Globus pallidus (tissue), 1 donor: Measurements from ENCODE around the gene HSDL2.
"Not testable (repeated sequence)": the region's sequence is repeated elsewhere in the genome, so short reads cannot be mapped to it uniquely, and the experiment has no call there.

Experiments used
- DNase-seq: peaks from one replicate; pipeline ENCODE4 v3.0.0-alpha.2; 2015; ENCODE audit warnings: low spot score

The HSDL2 gene

GRCh38 chr9:112380102-112380824 lies at the start of gene HSDL2:
Gene HSDL2 (plus strand): TSS chr9:112380108. CDS start chr9:112380164, 56 bp downstream.
- DNase-seq: peak; percentile 17

GRCh38 chr9:112331674-112331952 lies 48.3 kb upstream of the HSDL2 start:
- DNase-seq: no peak

GRCh38 chr9:112332214-112332613 lies 47.7 kb upstream of the HSDL2 start:
- no peak for DNase-seq

GRCh38 chr9:112332674-112332976 lies 47.3 kb upstream of the HSDL2 start:
- no peak for DNase-seq

GRCh38 chr9:112332977-112333638 lies 46.8 kb upstream of the HSDL2 start, which contains the start of gene PTBP3:
Gene PTBP3 (minus strand): TSS chr9:112333619. CDS start chr9:112297865, 35,754 bp downstream.
- peak; percentile 38 for DNase-seq

GRCh38 chr9:112333639-112334431 lies 46.1 kb upstream of the HSDL2 start:
- DNase-seq: peak; percentile 94

- peak; percentile 28 for DNase-seq
Observed at GRCh38 chr9:112334432-112334841, 45.5 kb upstream of the HSDL2 start.

- no peak for DNase-seq
Observed at GRCh38 chr9:112337547-112337946, 42.4 kb upstream of the HSDL2 start.

GRCh38 chr9:112338561-112338960 lies 41.3 kb upstream of the HSDL2 start:
- no peak for DNase-seq

- DNase-seq: no peak
Observed at GRCh38 chr9:112339886-112340285, 40.0 kb upstream of the HSDL2 start.

GRCh38 chr9:112341730-112342129 lies 38.2 kb upstream of the HSDL2 start:
- DNase-seq: no peak

GRCh38 chr9:112348257-112349007 lies 31.5 kb upstream of the HSDL2 start:
- peak; percentile 78 for DNase-seq

- DNase-seq: no peak
Observed at GRCh38 chr9:112349008-112349333, 30.9 kb upstream of the HSDL2 start.

GRCh38 chr9:112351184-112351583 lies 28.7 kb upstream of the HSDL2 start:
- no peak for DNase-seq

GRCh38 chr9:112352209-112352608 lies 27.7 kb upstream of the HSDL2 start:
- no peak for DNase-seq

GRCh38 chr9:112354081-112354743 lies 25.7 kb upstream of the HSDL2 start:
- no peak for DNase-seq

GRCh38 chr9:112355427-112355897 lies 24.4 kb upstream of the HSDL2 start:
- no peak for DNase-seq

GRCh38 chr9:112360047-112360804 lies 19.7 kb upstream of the HSDL2 start:
- DNase-seq: no peak

- DNase-seq: peak; percentile 41
Observed at GRCh38 chr9:112361601-112362000, 18.3 kb upstream of the HSDL2 start.

- DNase-seq: no peak
Observed at GRCh38 chr9:112364761-112365160, 15.1 kb upstream of the HSDL2 start.

GRCh38 chr9:112365257-112365656 lies 14.7 kb upstream of the HSDL2 start:
- DNase-seq: not testable (repeated sequence)
